ENCODE data around the gene CPTP.

CPTP gene

DNA sequence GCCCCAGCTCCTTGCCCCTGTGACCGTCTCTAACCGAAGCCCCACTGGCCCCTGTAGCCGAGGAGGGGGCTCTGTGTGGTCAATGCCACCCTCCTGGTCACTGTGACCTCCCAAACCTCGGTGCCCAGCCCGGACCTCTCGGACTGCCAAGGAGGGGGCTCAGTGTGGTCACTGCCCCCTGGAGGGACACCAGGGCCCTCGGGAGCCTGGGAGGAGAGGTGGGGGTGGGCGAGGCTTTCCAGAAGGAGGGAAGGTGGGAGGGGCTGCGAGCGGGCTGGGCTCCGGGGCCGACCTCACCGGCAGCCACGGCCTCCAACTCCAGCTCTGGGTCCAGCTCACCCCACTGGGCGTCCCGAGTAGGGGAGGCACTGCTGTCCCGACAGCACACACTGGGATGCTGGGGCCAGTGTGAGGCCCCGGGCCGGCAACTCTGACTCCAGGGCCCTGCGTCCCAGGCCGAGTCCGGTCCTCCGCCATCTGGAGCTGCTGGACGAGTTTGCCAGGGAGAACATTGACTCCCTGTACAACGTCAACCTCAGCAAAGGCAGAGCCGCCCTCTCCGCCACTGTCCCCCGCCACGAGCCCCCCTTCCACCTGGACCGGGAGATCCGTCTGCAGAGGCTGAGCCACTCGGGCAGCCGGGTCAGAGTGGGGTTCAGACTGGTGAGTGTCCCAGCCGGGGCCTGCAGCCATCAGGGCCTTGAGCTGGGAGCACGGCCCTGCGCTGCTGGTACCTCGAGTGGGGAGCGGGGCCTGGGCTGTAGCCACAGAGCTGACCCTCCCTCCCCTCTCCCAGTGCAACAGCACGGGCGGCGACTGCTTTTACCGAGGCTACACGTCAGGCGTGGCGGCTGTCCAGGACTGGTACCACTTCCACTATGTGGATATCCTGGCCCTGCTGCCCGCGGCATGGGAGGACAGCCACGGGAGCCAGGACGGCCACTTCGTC, 38.0 kb upstream of the CPTP start:
- TF ChIP-seq, protein P1, sequence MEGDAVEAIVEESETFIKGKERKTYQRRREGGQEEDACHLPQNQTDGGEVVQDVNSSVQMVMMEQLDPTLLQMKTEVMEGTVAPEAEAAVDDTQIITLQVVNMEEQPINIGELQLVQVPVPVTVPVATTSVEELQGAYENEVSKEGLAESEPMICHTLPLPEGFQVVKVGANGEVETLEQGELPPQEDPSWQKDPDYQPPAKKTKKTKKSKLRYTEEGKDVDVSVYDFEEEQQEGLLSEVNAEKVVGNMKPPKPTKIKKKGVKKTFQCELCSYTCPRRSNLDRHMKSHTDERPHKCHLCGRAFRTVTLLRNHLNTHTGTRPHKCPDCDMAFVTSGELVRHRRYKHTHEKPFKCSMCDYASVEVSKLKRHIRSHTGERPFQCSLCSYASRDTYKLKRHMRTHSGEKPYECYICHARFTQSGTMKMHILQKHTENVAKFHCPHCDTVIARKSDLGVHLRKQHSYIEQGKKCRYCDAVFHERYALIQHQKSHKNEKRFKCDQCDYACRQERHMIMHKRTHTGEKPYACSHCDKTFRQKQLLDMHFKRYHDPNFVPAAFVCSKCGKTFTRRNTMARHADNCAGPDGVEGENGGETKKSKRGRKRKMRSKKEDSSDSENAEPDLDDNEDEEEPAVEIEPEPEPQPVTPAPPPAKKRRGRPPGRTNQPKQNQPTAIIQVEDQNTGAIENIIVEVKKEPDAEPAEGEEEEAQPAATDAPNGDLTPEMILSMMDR (IDR thresholded peaks at IDR 0.05; ENCODE audit: borderline replicate concordance, extremely low read depth, low read length, poor library complexity, severe bottlenecking) = no peak
- TF ChIP-seq EZH2 (IDR thresholded peaks at IDR 0.05; ENCODE audit: borderline replicate concordance, low read depth, low read length, severe bottlenecking) = no peak
- Histone ChIP-seq H2AFZ (ENCODE audit: low read depth, low read length) (no peak overlapping the region), H3K4me2 (ENCODE audit: insufficient read depth, low read length) (no peak overlapping the region), H3K4me3 (ENCODE audit: low read depth in 1 of 2, low read length in 2 of 2) (no peak overlapping the region), H4K20me1 (ENCODE audit: insufficient read depth, low read length) (no peaks in the 10 kb centered on the region), H3K27ac (ENCODE audit: low read length) (no peak overlapping the region), H3K36me3 (ENCODE audit: insufficient read depth, low read length) (no peaks in the 10 kb centered on the region), H3K4me1 (ENCODE audit: insufficient read depth, low read length) (no peaks in the 10 kb centered on the region), H3K9me3 (ENCODE audit: insufficient read depth, low read length, severe bottlenecking) (no peaks in the 10 kb centered on the region), H3K79me2 (ENCODE audit: insufficient read depth, low read length) (no peaks in the 10 kb centered on the region), H3K27me3 (ENCODE audit: insufficient read depth, low read length, poor library complexity) (no peaks in the 10 kb centered on the region), H3K9ac (ENCODE audit: low read depth, low read length) (no peak overlapping the region)
- DNase-seq (no peak), ATAC-seq (ENCODE audit: insufficient read depth, low read depth) (no peak)

DNA sequence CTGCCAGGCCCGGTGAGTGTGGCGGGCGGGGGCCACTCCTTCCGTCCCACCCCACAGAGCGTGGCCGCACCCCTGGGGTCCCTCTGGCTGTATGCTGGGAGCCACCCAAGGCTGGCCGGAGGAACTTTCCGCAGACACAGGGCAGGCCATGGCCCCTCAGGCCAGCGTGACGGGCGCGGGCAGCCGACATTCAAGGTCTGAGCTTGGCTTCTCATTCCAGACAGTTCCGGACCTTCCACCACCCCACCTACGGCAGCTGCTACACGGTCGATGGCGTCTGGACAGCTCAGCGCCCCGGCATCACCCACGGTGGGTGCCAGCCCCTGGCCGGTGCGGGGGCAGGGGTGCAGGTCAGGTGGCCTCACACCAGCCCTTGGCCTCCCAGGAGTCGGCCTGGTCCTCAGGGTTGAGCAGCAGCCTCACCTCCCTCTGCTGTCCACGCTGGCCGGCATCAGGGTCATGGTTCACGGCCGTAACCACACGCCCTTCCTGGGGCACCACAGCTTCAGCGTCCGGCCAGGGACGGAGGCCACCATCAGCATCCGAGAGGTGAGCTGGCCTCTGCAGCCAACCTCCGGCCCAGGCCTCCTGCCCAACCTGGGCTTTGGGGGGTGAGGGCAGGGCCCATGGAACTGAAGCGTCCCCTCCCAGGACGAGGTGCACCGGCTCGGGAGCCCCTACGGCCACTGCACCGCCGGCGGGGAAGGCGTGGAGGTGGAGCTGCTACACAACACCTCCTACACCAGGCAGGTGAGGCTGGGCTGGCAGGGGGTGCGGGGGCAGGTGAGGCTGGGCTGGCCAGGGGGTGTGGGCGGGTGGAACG, 37.1 kb upstream of the CPTP start:
- no peak for ATAC-seq (ENCODE audit: insufficient read depth, low read depth)
- TF ChIP-seq EZH2 (IDR thresholded peaks at IDR 0.05; ENCODE audit: borderline replicate concordance, low read depth, low read length, severe bottlenecking) = no peak
- TF ChIP-seq, protein P1 (IDR thresholded peaks at IDR 0.05; ENCODE audit: borderline replicate concordance, extremely low read depth, low read length, poor library complexity, severe bottlenecking) = no peak
- H3K4me1 ChIP-seq (ENCODE audit: insufficient read depth, low read length) = no peaks in the 10 kb centered on the region
- no peaks in the 10 kb centered on the region for H3K36me3 ChIP-seq (ENCODE audit: insufficient read depth, low read length)
- no peaks in the 10 kb centered on the region for H4K20me1 ChIP-seq (ENCODE audit: insufficient read depth, low read length)
- H3K79me2 ChIP-seq (ENCODE audit: insufficient read depth, low read length) = no peaks in the 10 kb centered on the region
- no peak overlapping the region for H3K4me2 ChIP-seq (ENCODE audit: insufficient read depth, low read length)
- H3K27me3 ChIP-seq (ENCODE audit: insufficient read depth, low read length, poor library complexity) = no peaks in the 10 kb centered on the region
- H3K9me3 ChIP-seq (ENCODE audit: insufficient read depth, low read length, severe bottlenecking) = no peaks in the 10 kb centered on the region
- DNase-seq = no peak
- no peak overlapping the region for H3K27ac ChIP-seq (ENCODE audit: low read length)
- H2AFZ ChIP-seq (ENCODE audit: low read depth, low read length) = no peak overlapping the region
- H3K9ac ChIP-seq (ENCODE audit: low read depth, low read length) = no peak overlapping the region
- H3K4me3 ChIP-seq (ENCODE audit: low read depth in 1 of 2, low read length in 2 of 2) = no peak overlapping the region

DNA sequence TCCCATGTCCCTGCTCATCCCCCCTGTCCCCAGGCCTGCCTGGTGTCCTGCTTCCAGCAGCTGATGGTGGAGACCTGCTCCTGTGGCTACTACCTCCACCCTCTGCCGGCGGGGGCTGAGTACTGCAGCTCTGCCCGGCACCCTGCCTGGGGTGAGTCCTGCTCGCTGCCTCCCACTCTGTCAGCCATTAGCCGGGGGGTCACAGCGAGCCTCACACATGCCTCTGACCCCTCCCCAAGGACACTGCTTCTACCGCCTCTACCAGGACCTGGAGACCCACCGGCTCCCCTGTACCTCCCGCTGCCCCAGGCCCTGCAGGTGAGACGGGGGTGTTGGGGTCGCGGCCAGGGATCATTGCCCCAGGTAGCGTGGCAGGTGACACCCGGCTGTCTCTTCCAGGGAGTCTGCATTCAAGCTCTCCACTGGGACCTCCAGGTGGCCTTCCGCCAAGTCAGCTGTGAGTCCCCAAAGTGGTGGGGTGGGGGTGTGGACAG, 34.3 kb upstream of the CPTP start:
- Histone ChIP-seq H3K4me1 (ENCODE audit: insufficient read depth, low read length) (no peaks in the 10 kb centered on the region), H3K79me2 (ENCODE audit: insufficient read depth, low read length) (no peaks in the 10 kb centered on the region), H3K27ac (ENCODE audit: low read length) (no peak overlapping the region), H3K9ac (ENCODE audit: low read depth, low read length) (no peak overlapping the region), H3K27me3 (ENCODE audit: insufficient read depth, low read length, poor library complexity) (no peaks in the 10 kb centered on the region), H3K4me3 (ENCODE audit: low read depth in 1 of 2, low read length in 2 of 2) (no peak overlapping the region), H3K9me3 (ENCODE audit: insufficient read depth, low read length, severe bottlenecking) (no peaks in the 10 kb centered on the region), H3K4me2 (ENCODE audit: insufficient read depth, low read length) (no peak overlapping the region), H3K36me3 (ENCODE audit: insufficient read depth, low read length) (peaks cover 3% of the 10 kb centered on the region; the same call in 1 of the 2 replicates), H2AFZ (ENCODE audit: low read depth, low read length) (no peak overlapping the region), H4K20me1 (ENCODE audit: insufficient read depth, low read length) (peaks cover 4% of the 10 kb centered on the region; the same call in 1 of the 2 replicates)
- DNase-seq (peak; percentile 45), ATAC-seq (ENCODE audit: insufficient read depth, low read depth) (peak; percentile 45; the same call in 2 of the 3 replicates)
- TF ChIP-seq, protein P1 (IDR thresholded peaks at IDR 0.05; ENCODE audit: borderline replicate concordance, extremely low read depth, low read length, poor library complexity, severe bottlenecking) = peak; percentile 61
- no peak for TF ChIP-seq EZH2 (IDR thresholded peaks at IDR 0.05; ENCODE audit: borderline replicate concordance, low read depth, low read length, severe bottlenecking)

All from DND-41 (cell line).